Stimulated activated CD4-positive, alpha-beta T cell treated with anti-CD3 and anti-CD28 coated beads, Interleukin-2, amount 100 ng/mL, for 4 hours (primary cell): ENCODE data around the gene SHROOM3.

Experiments used
- DNase-seq: peaks from one replicate; pipeline ENCODE4 v3.0.0-alpha.2; 2020; ENCODE audit warnings: low read depth

The SHROOM3 gene

GRCh38 chr4:76569706-76570105, 134.7 kb downstream of the SHROOM3 start:
- DNase-seq: no peak

GRCh38 chr4:76570141-76570973, 135.3 kb downstream of the SHROOM3 start:
- DNase-seq: no peak

GRCh38 chr4:76571274-76571673, 136.2 kb downstream of the SHROOM3 start:
- no peak for DNase-seq

GRCh38 chr4:76572224-76572623, 137.2 kb downstream of the SHROOM3 start:
- no peak for DNase-seq

- DNase-seq: no peak
Measured at GRCh38 chr4:76576824-76577223, 141.8 kb downstream of the SHROOM3 start.

GRCh38 chr4:76578002-76578560, 143.1 kb downstream of the SHROOM3 start:
- no peak for DNase-seq

GRCh38 chr4:76579596-76580375, 144.8 kb downstream of the SHROOM3 start:
- DNase-seq: no peak

GRCh38 chr4:76581077-76581962, 146.3 kb downstream of the SHROOM3 start:
- no peak for DNase-seq

GRCh38 chr4:76582074-76582816, 147.2 kb downstream of the SHROOM3 start:
- no peak for DNase-seq

- DNase-seq: no peak
Measured at GRCh38 chr4:76582817-76583087, 147.7 kb downstream of the SHROOM3 start.

GRCh38 chr4:76584241-76585152, 149.5 kb downstream of the SHROOM3 start:
- DNase-seq: no peak

GRCh38 chr4:76585272-76585671, 150.2 kb downstream of the SHROOM3 start:
- DNase-seq: no peak

- DNase-seq: no peak
Measured at GRCh38 chr4:76585897-76586360, 150.9 kb downstream of the SHROOM3 start.

- no peak for DNase-seq
Measured at GRCh38 chr4:76588274-76588673, 153.2 kb downstream of the SHROOM3 start.

- no peak for DNase-seq
Measured at GRCh38 chr4:76589402-76589801, 154.4 kb downstream of the SHROOM3 start.

GRCh38 chr4:76589872-76590797, 155.1 kb downstream of the SHROOM3 start:
- DNase-seq: no peak

- DNase-seq: no peak
Measured at GRCh38 chr4:76590798-76591281, 155.8 kb downstream of the SHROOM3 start.

- no peak for DNase-seq
Measured at GRCh38 chr4:76591992-76592391, 157.0 kb downstream of the SHROOM3 start.

GRCh38 chr4:76592460-76592859, 157.4 kb downstream of the SHROOM3 start:
- no peak for DNase-seq
